Activated CD8-positive, alpha-beta memory T cell treated with anti-CD3 and anti-CD28 coated beads for 48 hours (primary cell): ENCODE results near the gene FGF12.

ENCODE experiments used
- DNase-seq, 3 experiments: peaks; one replicate each; pipeline ENCODE4 v3.0.0-alpha.2; 2020; ENCODE audit warnings: low read depth in 2 of 3, low spot score in 2 of 3

Gene FGF12

DNA sequence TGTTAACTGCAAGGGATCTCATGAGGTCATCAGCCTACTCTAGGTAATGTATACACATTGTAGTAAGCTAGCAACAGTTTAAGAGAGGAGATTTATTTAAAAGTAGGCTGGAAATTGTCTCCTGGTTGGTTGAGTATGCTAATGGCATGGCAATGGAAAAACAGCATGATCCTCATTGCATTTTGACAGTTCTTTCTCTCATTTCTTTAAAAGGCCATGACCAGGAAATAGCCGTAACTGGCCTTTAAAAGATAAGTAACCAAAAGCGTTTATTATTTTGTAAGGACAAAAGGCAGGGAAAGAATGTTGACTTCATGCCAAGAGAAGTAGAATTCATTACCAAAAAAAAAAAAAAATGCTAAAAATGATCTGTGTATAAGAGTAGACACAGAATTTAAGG is 310.3 kb downstream of the FGF12 start:
- no peak for DNase-seq

- DNase-seq: no peak
Measured at GRCh38 chr3:192413461-192413860, 313.9 kb downstream of the FGF12 start.

DNA sequence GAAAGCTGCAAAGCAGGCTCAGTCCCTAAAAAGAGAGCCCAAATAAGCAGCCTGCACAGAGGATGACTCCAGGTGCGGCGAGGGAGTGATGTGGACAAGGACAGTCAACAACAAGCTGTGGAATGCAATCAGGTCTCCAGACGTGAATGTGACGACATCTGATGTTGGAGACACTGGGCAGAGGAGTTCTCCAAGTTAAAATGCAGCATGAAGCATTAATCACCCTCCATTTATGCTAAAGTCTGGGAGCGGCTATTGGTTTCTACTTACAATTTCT is 316.7 kb downstream of the FGF12 start:
- DNase-seq: no peak

DNA sequence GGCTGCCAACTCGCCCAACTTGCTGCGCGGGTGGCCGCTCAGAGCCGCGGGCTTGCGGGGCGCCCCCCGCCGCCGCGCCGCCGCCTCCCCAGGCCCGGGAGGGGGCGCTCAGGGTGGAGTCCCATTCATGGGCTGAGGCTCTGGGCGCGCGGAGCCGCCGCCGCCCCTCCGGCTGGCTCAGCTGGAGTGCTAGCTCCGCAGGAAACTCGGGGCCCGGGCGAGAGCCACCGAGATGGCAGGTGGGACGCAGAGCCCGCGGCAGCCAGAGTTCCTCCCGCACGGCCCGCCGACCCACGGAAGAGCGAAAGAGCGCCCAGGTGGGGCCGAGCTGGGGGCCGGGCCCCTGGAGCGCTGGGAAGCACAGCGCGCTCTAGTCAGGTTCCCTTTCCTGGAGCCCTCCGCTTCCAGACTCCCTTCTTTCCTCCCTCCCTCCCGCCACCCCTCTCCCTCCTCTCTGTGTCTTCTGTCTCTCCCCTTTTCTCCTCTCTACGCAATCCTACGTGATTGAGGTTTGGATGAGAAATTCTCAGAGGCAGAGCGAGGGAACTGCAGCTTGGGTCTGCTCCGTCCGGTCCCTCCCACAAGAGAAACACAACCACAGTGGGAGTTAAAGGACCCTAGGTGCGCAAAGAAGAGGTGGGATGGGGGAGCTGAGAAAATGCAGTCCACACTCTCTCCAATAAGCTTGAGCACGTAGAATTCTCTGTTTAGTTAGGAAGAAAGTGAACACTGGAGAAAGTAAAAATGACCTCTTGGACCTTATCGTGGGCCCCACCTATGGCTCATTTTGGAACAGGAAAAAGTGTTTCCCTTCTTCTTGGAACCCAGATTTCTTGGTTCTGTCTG is 317.3 kb downstream of the FGF12 start:
- no peak for DNase-seq

GRCh38 chr3:192409201-192409837 is 318.0 kb downstream of the FGF12 start:
- no peak for DNase-seq

- no peak for DNase-seq
Measured at GRCh38 chr3:192408647-192409200, 318.6 kb downstream of the FGF12 start.

- DNase-seq: no peak
Measured at GRCh38 chr3:192408007-192408646, 319.2 kb downstream of the FGF12 start.

DNA sequence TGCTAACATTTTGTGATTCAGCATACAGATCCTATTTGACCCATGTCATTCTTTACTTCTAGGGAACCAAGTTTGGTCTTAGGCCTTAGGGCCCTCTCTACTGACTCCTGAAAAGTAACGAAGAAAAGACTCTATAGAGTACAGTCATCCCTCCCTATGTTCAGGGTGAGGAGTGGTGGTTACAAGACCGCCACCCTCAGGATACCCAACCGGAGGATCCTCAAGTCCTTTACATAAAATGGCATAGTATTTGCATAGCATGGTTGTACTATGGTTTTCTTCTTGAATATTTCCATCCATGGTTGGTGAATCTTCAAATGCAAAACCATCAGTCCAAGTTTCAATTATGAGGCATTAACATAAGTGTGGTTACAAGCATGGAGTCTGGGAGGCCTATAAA is 327.6 kb downstream of the FGF12 start:
- no peak for DNase-seq

DNA sequence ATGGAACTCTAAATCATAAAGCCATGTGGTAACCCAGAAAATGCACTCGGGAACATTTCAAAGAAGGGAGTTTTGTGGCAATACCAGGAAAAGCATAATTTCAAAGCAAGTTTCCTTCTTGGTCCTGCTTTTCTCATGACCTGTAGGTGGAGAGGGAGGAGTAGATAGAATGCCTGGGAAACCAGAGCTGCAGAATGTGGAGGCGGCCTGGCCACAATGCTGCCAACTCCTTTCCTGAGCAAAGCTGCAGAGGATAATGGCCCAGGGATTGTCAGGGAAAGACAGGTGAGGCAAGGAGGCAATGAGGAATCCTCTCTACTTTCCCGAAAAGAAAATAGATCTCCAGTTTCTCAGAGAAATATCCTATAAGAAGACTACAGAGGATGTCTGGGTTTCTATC is 330.3 kb downstream of the FGF12 start:
- DNase-seq: no peak

DNA sequence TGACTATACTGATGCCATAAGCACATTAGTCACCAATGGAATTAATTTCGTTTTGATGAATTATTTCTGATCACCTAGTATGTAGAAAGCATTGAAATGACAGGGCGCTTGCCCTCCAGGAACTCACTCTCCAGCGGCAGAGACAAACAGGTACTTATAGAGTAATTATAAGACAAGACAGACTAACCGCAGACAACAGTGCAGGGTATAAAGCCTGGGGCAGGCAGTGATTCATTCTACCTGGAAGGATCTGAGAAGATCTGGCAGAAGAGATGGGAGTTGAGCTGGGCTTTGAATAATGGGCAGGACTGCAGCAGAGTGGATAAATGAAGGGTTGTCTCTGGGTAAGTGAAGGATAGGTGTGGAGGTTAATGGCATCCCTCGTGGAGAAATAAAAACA is 331.8 kb downstream of the FGF12 start:
- DNase-seq: no peak

DNA sequence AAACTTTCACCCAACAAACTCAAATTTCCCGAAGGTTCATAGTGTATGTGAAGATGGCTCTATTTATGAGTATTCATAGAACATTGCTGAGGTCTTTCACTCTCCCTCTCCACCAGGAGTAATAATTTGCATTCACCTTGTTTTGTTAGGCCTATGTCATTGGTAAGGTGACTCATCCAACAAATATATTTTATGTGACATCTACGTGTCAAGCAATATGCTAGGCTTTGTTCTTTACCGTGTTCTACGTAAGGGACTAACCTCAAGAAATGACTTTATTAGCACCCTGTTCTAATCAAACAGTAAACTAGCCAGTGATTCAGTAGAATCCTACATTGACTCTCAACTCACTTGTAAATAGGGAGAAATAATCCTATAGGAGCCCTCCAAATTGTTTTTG is 334.4 kb downstream of the FGF12 start:
- no peak for DNase-seq

DNA sequence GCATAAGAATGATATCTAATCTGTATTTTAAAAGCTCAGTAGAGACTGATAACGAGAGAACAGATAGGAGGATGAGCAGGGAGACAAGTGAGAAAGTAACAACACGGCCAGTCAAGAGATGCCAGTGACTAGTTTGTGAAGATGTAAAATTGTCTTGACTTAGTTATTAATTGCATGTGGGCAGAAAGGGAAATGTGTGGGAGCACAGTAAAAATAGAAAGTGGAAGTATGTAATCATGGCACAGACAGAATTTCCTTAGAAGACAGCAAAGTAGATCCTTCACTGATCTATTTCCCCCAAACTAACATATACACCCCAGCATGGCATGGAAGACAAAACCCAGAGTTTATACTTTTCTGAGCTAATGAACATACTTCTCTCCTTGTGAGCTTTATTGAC is 344.5 kb downstream of the FGF12 start:
- DNase-seq: no peak

DNA sequence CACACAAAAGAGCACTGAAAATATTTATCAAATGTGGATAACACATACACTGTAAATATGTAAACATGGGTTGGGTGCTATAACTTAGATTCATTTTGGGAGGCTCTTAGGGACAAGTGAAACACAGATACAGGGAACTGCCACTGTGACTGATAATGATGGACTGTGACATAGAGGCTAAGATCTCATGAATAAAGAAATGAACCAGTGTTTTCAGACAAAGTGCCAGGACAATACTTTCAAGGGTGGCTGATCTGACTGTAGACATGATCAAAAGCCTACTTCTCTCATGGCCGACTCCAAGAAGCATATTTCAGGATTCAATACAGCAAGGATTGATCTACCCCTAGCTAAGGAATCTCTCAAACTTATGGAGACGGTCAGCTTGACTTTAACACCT is 353.8 kb downstream of the FGF12 start:
- no peak for DNase-seq

DNA sequence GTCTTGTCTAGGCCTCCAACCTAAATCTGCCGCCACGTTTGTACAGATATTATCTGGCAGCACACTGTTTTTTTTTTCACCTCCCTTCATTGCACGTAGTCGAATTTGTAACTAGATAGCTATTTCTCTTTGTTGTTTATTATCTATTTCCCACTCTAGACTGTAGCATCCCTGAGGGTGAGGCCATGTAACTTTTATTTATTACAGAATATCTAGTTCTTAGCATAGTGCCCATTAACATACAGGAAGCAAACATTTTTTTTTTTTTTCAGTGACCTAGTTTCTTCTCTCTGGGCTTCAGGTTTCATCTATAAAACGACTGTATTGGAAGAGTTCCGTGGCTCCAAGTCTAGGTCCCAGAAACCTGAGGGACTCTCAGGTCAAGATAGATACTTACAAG is 354.3 kb downstream of the FGF12 start:
- DNase-seq: no peak

- no peak for DNase-seq
Measured at GRCh38 chr3:192372616-192373015, 354.7 kb downstream of the FGF12 start.

DNA sequence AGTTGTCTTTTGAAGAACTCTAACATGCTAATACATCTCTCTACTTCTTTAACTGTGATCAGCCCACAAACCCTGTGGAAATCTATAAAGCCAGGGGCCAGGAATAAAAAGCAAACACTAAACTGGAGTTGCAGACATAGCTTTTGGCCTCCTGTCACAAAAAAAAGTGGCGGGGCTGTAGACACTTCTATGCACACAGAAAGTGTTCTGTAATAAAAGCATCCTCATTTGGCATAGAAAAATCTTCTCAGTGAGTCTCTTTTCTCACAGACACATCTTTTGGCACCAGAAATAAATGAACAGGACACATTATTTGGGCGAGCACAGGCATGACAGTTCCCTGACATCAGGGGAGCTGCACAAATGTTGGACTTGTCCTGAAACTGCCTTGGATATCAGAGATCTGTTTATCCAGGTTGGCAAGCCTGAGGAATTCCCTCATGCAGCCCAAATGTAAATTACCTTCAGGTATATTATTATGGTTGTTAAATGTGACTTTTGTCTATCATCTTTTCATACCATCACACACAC is 355.4 kb downstream of the FGF12 start:
- no peak for DNase-seq

DNA sequence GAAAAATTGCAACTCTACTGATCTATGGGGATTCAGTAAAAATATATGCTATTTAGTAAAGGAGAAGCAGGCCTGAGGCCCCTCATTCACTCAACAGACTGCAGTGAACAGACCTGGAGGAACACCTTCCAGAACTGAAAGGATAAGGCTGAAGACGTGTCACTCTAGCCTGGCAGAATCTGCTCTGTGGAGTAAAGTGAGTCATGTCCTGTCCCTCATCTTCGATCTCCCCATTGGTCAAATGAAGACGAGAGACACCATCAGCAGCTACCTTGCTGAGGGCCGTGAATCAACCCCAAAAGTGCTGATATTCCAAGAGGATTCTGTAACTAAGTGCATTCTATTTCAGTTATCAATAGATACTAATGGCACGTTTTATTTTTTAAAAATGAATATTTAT is 359.7 kb downstream of the FGF12 start:
- no peak for DNase-seq

- no peak for DNase-seq
Measured at GRCh38 chr3:192366916-192367315, 360.4 kb downstream of the FGF12 start.

DNA sequence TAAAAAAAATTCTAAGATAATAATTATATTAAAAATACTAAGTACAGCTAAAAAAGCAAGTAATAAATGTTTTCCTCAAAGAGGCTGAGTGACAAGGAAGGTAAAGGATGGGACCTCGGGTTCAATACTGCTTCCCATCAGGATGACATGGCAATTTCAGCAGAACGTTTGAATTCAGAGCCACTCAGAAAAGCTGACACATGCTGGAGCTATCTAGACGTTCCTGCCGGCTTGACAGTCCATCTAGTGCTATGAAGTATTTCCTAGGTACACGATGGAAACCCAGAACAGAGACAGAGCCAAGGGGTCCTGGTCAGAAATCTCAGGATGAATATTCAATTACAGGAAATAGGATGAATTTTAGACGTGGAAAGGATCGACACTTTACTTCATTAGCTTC is 361.8 kb downstream of the FGF12 start:
- no peak for DNase-seq

DNA sequence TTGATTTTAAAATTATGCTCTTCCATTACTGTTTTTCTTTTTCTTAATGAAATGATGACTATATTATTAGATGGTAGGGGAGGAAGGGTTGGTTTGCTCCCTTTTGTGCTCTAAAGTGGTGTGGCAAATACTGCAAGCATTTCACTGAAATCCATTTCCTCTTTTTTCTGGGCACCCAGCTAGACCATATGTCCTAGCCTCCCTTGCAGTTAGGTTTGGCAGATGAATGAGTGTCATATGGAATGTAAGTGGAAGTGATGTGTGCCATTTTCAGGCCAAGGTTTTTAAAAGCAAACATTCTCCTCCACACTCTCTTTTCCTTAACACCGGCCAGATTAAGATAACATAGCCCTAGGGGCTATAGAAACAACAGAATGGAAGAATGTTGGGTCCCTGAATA is 363.0 kb downstream of the FGF12 start:
- no peak for DNase-seq

DNA sequence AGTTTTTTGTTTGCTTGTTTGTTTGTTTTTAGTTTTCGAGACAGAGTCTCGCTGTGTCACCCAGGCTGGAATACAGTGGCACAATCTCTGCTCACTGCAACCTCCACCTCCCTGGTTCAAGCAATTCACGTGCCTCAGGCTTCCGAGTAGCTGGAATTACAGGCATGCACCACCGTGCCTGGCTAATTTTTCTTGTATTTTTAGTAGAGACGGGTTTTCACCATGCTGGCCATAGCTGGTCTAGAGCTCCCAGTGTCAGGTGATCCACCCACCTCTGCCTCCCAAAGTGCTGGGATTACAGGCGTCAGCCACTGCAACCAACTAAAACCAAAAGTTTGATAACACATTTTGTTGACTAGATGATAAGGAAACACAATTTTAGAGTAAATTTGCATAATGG is 372.7 kb downstream of the FGF12 start:
- no peak for DNase-seq

GRCh38 chr3:192352142-192352541 is 375.2 kb downstream of the FGF12 start:
- DNase-seq: no peak
